Panc1 (cell line): Measurements from ENCODE around the gene INTS1.

ENCODE experiments used
- CTCF ChIP-seq: fragments of 450-650 bp; IDR thresholded peaks from 2 replicates; pipeline ENCODE4 v1.5.1; 2017; ENCODE audit warnings: mild to moderate bottlenecking
- POLR2AphosphoS5 ChIP-seq: IDR thresholded peaks from 2 replicates; pipeline ENCODE4 v1.6.1; 2012; ENCODE audit warnings: mild to moderate bottlenecking, low read depth, low read length, moderate library complexity
- SIN3A ChIP-seq: IDR thresholded peaks from 2 replicates; pipeline ENCODE4 v1.6.1; 2012; ENCODE audit warnings: low read depth, mild to moderate bottlenecking, low read length, moderate library complexity, borderline replicate concordance; ENCODE audit not compliant: insufficient read depth

DNA sequence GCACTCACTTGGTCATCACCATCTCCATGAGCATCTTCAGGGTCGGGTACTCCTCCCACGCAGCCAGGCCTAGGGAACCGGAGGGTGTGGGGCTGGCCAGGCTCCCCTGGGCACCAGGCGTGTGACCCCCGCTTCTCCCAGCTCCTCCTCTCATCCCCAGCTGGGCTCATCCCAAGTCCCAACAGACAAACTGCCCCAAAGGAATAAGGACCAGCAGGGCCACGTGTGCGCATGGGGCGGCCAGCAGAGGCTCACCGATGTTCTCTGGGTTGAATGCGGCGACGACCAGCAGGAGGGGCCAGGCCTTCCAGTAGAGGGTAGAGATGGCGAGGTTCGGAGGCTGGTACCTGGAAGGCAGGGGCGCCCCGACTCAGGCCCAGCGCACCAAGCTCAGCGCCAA lies 14.9 kb downstream of the INTS1 start:
- TF ChIP-seq SIN3A (no peak), CTCF (no peak), POLR2AphosphoS5 (no peak)
